ENCODE data around the gene IFT74.

Gene IFT74

DNA sequence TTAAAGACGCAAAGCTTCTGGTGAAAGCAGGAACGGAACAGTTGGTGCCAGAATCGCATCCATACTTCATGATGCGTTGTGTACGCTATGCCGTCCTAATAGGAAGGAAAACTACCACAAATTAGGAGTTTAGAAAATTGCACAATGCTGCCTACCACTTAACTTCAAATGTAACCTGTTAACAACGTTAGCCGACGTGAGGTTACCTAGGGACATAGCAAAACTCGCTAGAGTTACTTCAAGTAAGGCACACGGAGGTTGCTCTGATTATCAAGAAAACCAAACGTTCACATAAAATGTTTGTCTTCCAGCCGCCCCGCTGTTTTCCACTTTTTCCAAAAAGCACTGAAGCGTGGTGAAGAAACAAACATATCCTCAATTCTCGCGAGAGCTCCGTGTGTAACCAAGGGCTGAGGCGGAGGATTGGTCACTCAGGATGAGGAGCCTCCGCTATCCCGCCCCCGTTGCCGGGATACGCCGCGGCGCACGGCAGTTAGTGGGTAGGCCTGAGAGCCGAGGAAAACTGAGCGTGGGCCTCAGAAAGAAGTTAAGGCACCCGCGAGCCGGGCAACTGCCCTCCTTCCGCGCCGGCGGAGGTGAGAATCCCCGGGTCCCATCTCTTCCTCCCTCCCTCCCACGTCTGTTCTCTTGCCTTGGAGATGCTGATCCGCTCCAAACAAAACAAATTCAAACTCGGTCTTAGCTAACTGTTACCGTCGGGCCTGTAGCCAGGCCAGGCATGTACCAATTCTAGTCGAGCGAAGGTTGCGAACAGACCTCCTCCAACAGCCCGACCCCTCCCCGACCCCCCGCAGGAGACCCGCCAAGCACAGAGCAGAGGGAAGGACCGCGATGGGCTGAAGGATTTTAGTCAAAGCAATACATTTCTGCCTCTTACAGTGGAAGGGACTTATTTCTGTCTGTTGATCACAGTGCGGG lies at the start of gene IFT74:
IFT74 (plus strand) TSS at position 492 of the 939 bp plus-strand sequence. CDS start 5,556 bp downstream, outside the sequence.
- in situ Hi-C loops (cut with HindIII; ENCODE audit: low pct_ligation_motif_present, low pct_unique_long_range_greater_than_20kb, low sequenced_read_pairs): no loop called here

DNA sequence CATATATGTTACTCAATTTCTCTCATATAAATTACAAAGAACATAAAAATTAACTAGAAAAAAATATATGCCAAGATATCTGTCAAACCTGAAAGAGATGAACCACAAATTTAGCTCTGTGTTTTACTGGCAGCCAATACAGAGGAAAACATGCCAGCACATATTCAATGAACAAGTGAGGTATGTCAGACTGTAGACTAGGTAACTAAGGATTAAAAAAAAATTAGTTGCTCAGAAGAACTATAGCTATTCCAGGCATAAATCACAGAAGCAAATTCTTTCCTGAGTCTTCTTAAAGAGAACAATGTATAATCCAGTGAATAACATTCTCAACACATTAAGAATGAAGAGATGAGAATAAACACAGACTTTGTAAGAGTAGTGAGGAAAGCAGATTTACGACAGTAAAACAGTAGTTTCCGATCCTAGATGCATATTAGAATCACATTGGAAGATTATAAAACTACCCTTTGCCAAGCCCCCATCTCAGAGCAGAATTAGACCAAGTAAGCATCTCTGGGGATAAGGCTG lies 43.0 kb upstream of the IFT74 start:
- in situ Hi-C loops (cut with HindIII; ENCODE audit: low pct_ligation_motif_present, low pct_unique_long_range_greater_than_20kb, low sequenced_read_pairs): no loop called here
- DNase-seq: no peak

More for the DNA sequence above, at the start of gene IFT74:
- DNase-seq: peak; percentile 97

DNA sequence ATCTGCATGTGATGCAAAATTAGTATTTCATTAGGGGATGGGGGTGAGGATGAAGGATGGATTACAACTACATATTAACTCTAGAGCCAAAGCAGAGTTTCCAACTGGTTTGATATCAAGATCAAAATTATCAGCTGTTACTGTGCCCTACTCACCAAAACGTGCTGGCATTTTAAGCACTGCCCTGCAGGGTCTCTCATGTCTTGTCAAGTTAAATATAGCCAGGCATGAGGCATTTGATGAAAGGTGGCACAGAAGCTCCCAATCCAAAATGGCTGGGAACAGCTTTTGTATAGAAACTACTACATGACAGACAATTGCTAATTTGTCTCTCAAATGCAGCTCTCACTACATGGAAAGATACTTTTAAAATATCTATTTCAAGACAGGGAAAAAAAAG lies 36.5 kb upstream of the IFT74 start:
- no peak for DNase-seq
- in situ Hi-C loops (cut with HindIII; ENCODE audit: low pct_ligation_motif_present, low pct_unique_long_range_greater_than_20kb, low sequenced_read_pairs): no loop called here

DNA sequence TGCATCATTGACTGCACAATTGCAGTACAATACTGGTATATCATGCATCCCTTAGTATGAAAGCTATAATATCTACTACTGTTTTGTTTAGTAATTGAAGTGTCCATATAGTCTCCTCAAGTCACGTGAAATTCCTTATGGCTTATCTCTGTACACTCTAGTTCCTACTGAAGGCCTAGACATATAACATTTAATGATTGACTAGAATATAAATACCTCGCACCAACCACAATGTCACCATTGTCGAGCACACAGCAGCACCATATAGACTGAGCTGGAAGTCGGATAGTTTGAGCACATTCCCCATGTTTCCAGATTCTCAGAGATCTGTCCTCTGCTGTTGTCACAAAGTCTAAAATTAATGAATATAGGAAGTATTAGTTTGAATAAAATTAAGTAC lies 30.6 kb upstream of the IFT74 start:
- no peak for DNase-seq

DNA sequence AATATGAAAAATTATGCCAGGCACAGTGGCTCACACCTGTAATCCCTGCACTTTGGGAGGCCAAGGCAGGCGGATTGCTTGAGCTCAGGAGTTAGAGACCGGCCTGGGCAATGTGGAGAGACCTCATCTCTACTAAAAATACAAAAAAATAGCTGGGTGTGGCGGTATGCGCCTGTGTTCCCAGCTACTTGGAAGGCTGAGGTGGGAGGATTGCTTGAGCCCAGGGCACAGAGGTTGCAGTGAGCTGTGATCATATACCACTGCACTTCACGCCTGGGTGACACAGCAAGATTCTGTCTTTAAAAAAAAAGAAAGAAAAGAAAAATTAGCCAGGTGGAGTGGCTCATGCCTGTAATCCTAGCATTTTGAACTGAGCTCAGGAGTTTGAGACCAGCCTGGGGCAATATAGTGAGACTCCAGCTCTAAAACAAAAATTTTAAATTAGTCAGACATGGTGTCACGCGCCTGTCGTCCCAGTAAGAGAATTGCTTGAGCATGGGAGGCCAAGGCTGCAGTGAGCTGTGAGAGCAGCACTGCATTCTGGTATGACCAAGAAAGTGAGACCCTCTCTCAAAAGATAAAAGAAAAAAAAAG lies 27.2 kb upstream of the IFT74 start:
- no peak for DNase-seq
- in situ Hi-C loops (cut with HindIII; ENCODE audit: low pct_ligation_motif_present, low pct_unique_long_range_greater_than_20kb, low sequenced_read_pairs): no loop called here

More for the DNA sequence above, 30.6 kb upstream of the IFT74 start:
- in situ Hi-C loops (cut with HindIII; ENCODE audit: low pct_ligation_motif_present, low pct_unique_long_range_greater_than_20kb, low sequenced_read_pairs): no loop called here

DNA sequence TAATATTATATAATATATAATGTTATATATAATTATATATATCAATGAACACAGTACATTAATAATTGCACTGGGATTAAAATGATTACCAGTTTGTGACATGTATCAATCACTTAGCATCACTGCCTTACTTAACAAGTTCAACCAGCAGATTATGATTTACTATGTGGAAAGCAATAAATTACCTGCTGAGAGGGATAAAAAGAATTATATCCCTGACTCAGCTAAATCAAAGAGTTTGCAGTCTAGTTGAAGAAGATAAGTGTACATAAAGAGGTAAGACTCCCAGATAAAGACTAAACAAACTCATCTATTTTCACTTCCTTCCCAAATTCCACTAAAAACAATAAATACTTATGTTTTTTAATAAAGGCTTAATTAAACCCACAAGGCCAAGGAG lies 20.4 kb upstream of the IFT74 start:
- in situ Hi-C loops (cut with HindIII; ENCODE audit: low pct_ligation_motif_present, low pct_unique_long_range_greater_than_20kb, low sequenced_read_pairs): no loop called here

DNA sequence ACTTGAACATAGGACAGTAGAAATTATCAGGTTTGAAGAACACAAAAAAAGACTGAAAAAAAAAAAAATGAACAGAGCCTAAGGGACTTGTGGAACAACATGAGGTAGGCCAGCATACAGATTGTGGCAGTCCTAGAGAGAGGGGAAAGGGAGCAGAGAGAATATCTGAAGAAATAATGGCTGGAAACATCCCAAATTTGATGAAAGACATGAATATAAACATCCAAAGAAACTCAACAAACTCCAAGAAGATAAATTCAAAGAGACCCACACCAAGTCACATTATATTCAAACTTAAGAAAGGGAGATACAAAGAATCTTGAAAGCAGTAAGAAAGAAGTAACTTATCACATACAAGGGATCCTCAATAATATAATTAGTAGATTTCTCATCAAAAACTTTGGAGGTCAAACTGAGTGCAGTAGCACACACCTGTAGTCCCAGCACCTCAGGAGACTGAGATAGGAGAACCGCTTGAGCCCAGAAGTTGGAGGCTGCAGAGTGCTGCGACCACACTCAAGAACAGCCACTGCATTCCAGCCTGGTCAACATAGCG lies 18.3 kb upstream of the IFT74 start:
- no peak for DNase-seq
- in situ Hi-C loops (cut with HindIII; ENCODE audit: low pct_ligation_motif_present, low pct_unique_long_range_greater_than_20kb, low sequenced_read_pairs): no loop called here

More for the DNA sequence above, 20.4 kb upstream of the IFT74 start:
- DNase-seq: no peak

DNA sequence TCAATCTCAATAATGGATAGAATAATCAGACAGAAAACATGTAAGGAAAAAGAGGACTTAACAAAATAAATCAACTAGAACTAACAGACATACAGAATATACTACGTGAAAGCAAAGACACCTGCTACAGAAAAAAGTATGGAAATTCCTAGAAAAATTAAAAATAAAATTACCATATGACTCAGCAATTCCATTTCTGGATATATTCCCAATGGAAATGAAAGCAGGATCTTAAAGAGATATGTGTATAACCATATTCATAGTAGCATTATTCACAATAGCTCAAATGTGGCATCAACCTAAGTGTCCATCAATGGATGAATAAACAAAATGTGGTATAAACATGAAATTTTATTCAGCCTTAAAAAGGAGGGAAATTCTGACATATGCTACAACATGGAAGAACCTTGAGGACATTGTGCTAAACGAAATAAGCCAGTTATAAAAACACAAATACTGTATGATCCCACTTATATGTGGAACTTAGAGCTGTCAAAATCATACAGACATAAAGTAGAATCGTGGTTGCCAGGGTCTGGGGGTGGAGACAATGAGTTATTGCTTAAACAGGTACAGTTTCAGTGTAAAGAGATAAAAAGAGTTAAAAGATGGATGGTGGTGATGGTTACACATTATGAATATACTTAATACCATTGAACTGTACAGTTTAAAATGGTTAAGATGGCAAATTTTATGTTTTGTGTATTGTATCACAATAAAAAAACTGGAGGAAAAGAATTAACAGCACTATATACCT lies 16.1 kb upstream of the IFT74 start:
- in situ Hi-C loops (cut with HindIII; ENCODE audit: low pct_ligation_motif_present, low pct_unique_long_range_greater_than_20kb, low sequenced_read_pairs): no loop called here
- no peak for DNase-seq

DNA sequence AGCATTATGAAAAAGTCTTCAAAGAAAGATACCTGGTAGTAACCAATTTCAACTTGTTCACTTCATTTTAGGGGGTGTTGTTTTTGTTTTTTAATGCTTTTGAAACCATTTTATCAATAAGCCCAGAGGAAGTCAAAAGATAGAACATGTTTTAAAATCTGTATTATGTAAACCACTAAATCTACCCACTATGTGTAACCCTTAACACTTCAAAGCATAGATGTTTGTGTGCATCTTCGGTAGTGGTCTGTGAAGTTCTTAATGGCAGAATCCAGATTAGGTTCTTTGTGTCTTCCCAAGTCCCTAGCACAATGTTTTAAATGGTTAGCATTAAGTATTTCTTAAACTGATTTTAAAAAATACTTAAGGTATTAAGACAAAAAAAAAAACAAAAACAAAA lies 15.4 kb upstream of the IFT74 start:
- DNase-seq: no peak
- in situ Hi-C loops (cut with HindIII; ENCODE audit: low pct_ligation_motif_present, low pct_unique_long_range_greater_than_20kb, low sequenced_read_pairs): no loop called here

DNA sequence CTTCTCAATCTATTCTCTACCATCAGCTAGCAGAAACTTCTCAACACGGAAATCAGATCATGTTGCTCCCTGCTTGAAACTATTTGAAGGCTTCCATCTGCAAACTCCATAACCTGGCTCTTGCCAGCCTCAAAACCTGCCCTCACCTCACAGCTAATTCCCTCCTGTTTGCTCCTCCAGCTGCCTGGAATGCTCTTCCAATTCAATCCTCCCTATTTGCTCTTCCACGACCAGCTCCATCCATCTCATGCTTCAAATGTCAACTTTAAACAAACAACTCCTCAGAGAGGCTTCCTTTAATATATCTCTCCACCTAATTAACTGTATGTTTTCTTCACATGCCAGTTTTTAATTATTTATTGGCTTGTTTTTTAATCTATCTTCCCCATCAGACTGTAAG lies 10.6 kb upstream of the IFT74 start:
- DNase-seq: no peak
- in situ Hi-C loops (cut with HindIII; ENCODE audit: low pct_ligation_motif_present, low pct_unique_long_range_greater_than_20kb, low sequenced_read_pairs): no loop called here

DNA sequence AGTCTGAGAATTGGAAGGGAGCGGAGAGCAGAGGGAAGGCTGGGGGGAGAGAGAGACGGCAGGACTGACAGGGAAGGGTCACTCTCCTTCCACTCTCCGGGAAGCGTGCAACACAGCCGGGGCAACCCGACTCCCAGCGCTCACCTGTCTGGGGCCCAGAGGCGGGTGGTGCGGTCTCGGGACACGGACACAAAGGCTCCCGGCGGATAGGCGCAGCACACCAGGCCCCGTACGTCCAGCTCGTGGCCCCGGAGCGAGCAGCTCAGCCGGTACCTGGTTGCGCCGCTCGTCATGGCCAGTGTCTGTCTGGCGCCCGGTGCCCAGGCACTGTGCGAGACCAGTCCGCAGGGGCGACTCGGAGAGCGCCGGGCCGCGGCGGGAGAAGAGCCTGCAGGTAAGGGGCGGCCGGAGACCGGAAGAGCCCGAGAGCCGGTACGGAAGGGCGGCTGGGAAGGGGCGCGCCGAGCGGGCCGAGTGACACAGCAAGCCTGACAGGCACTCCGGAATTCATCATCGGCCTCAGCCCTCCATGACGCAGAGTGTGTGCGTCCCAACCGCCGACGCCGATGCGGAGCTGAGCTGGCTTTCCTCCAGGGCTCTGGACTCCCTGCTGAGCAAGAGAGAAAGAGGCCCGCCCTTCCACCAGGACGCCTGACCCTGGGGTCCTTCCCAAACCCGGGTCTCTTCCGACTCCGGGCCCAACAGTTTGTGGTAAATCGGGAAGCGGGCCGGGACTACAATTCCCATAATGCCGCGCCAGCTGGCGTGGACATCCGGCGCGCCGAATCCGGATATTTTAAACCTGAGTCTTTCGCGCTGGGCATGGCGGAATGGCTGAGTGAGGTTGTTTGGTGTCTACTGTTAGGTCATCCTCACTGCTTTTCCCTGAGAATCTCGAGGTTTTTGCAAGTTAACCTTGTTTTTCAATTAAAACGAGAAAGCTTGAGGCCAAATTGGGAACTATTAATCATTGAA lies 9.2 kb upstream of the IFT74 start, which contains the start of gene PLAA:
PLAA (minus strand) TSS at position 490 of the 975 bp plus-strand sequence; CDS start at position 293, 197 bp downstream.
- peak; percentile 91 for DNase-seq
- in situ Hi-C loops (cut with HindIII; ENCODE audit: low pct_ligation_motif_present, low pct_unique_long_range_greater_than_20kb, low sequenced_read_pairs): no loop called here

DNA sequence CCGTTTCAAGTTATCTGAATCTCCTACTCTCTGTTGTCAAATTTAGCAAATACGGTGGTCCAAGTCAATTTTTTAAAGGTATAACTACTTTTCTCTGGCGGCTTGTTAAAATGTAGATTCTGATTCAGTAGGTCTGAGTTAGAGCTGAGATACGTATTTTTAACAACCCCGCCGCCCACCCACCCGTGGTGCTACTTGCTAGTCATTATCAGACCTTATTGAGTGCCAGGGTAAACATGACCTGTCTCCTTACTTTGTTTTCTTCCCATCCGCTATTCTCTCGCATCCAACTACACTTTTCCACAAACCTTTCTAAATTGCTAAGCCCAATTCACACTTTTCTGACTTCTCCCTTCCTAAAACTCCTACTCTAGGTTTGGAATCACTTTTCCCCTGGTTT lies 8.5 kb upstream of the IFT74 start:
- no peak for DNase-seq
- in situ Hi-C loops (cut with HindIII; ENCODE audit: low pct_ligation_motif_present, low pct_unique_long_range_greater_than_20kb, low sequenced_read_pairs): no loop called here

DNA sequence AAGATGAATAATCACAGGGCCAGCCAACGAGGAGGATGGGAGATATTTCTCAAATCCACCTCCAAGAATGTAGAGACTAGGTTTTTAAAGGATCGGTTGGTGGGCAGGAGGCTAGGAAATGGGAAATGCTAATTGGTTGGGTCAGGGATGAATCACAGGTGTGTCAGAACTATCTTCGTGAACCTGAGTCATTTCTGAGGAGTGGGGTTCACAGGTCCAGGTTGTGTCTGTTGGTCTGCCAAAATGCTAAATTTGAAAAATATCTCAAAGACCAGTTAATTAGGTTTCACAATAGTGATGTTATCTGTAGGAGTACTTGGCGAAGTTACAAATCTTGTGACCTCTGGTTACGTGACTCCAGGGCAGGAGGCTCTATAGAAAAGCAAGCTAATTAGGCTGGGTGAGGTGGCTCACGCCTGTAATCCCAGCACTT lies 6.6 kb upstream of the IFT74 start:
- in situ Hi-C loops (cut with HindIII; ENCODE audit: low pct_ligation_motif_present, low pct_unique_long_range_greater_than_20kb, low sequenced_read_pairs): no loop called here

DNA sequence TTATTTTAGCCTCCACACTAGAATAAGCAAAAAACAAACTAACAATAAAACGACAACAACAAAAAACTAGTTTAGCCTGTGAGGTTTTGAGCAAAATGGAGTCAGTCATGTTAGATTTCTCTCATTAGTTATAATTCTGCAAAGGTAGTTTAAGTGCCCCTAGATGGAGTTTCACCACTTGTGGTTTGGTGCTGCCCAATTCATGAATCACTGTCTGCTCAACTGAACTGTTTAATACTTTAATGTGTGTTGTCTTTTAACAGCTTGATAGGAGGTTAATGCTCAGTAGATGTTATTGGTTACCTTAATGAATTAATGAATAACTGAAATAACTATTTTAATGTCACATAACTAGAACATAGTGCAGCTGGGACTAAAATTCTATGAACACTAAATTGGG lies 5.7 kb upstream of the IFT74 start:
- peak; percentile 19 for DNase-seq
- in situ Hi-C loops (cut with HindIII; ENCODE audit: low pct_ligation_motif_present, low pct_unique_long_range_greater_than_20kb, low sequenced_read_pairs): no loop called here

More for the DNA sequence above, 6.6 kb upstream of the IFT74 start:
- peak; percentile 54 for DNase-seq

DNA sequence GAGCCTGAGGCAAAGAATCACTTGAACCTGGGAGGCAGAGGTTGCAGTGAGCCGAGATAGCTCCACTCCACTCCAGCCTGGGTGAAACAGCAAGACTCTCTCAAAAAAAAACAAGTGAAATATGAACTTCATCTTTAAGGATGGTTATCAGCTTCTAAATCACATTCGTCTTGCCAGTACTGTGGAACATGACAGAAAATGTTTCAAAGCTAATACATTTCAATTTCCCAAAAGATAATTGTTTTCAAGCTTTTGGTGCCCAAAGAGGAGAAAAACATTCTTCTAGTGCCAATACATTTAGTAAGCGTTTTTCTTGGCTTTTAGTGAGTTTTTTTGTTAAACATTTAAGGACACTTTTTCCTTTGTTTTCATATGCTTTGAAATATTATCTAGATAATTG lies 4.4 kb upstream of the IFT74 start:
- DNase-seq: no peak
- in situ Hi-C loops (cut with HindIII; ENCODE audit: low pct_ligation_motif_present, low pct_unique_long_range_greater_than_20kb, low sequenced_read_pairs): no loop called here

DNA sequence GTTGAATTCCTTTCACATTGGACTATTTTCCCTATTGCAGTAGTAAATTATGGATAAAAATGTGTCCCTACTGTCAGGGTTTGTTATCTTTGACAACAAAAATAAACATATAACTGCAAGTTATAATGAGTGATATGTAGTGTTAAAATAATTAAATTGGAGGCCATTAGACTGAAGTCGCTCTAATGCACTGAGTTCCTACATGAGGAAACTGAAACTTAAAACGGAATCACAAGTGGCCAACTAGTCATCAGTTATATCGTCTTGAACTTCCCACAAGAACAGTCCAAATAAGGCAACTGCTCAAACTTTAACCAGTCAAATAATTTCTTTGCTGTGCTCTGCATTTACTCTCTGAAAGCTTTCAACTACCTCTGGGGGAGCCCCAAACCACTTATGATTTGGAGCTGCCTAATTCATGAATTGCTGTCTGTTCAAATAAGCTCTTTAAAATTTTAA lies 2.1 kb upstream of the IFT74 start:
- in situ Hi-C loops (cut with HindIII; ENCODE audit: low pct_ligation_motif_present, low pct_unique_long_range_greater_than_20kb, low sequenced_read_pairs): no loop called here
- DNase-seq: peak; percentile 88

DNA sequence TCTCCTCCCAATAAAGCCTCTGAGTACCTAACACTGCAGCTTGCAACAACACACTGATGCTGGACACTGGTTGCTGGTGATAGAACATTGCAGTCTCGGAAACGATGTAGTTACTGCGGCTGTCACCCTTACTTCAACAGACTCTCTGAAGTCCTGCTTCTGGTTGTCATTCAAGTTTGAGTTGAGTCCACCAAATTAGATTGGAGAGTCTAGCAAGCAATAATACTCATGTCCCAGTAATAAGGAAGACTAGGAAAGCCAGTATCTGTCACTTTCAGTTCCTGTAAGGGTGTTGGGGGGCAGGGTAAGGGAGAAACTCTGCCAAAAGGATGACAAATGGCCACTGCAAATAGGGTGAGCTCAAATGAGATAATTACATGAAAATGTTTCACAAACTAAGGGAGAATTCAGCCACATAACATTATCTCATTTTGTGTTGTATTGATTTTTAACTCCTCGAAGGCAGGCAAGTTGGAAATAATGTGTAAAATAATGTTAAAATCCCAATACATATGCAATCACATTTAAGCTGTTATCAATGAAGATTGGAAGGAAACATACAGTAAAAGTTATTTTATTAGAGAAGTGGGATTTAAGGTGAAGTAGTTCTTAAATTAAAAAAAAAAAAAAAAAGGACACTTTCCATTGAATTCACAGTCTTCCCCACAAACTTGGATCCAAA lies 849 bp upstream of the IFT74 start:
- in situ Hi-C loops (cut with HindIII; ENCODE audit: low pct_ligation_motif_present, low pct_unique_long_range_greater_than_20kb, low sequenced_read_pairs): no loop called here
- peak; percentile 45 for DNase-seq
